Prostate gland (tissue), 2 donors: ENCODE measurements around the gene YIPF2.

Experiments used
- CTCF ChIP-seq, 4 experiments: fragments of 200-600 bp in 2 of 4; fragments of 450-650 bp in 2 of 4; sonication (generic) in 2 of 4; IDR thresholded peaks; 1 replicate in 3 of 4; 2 replicates in 1 of 4; pipeline ENCODE4 v1.5.1; 2016 to 2019; ENCODE audit warnings: antibody characterized with exemption in 4 of 4, mild to moderate bottlenecking in 2 of 4, moderate library complexity in 2 of 4
- POLR2A ChIP-seq: fragments of 450-650 bp; IDR thresholded peaks from one replicate; pipeline ENCODE4 v1.6.1; 2016; ENCODE audit warnings: antibody characterized with exemption, mild to moderate bottlenecking
- POLR2AphosphoS5 ChIP-seq: sonication (generic); formaldehyde crosslinking; IDR thresholded peaks from one replicate; pipeline ENCODE4 v1.6.1; 2017; ENCODE audit warnings: antibody characterized with exemption

GRCh38 chr19:10885201-10886169 lies 43.0 kb downstream of the YIPF2 start:
- TF ChIP-seq CTCF (IDR thresholded peaks at IDR 0.05) (no peak), POLR2A (no peak), POLR2AphosphoS5 (no peak)
